ENCODE results near the gene UQCRFS1.

The UQCRFS1 gene

GRCh38 chr19:29247471-29247870, 34.5 kb upstream of the UQCRFS1 start:
- no peak overlapping the region for H3K4ac ChIP-seq (ENCODE audit: low read depth in 1 of 2, low read length in 2 of 2)
- no peaks in the 10 kb centered on the region for H3K79me1 ChIP-seq (replicated peaks; ENCODE audit: low read length, poor library complexity, severe bottlenecking)
- H3K14ac ChIP-seq (ENCODE audit: low read length in 2 of 2): no peak overlapping the region
- no peak overlapping the region for H2BK120ac ChIP-seq (ENCODE audit: low read depth, low read length)
- H4K91ac ChIP-seq (ENCODE audit: low read length): no peak overlapping the region
- no peak overlapping the region for H3K23ac ChIP-seq (ENCODE audit: low read length in 2 of 2)
- no peaks in the 10 kb centered on the region for H3K36me3 ChIP-seq (ENCODE audit: control insufficient read depth in 1 of 2, insufficient read depth in 2 of 2, low read depth in 1 of 2, low read length in 2 of 2)
- no peak for DNase-seq
- no peak overlapping the region for H2BK5ac ChIP-seq (ENCODE audit: low read depth, low read length, poor library complexity, severe bottlenecking)
- H2AK5ac ChIP-seq (ENCODE audit: low read length, severe bottlenecking): no peak overlapping the region
- no peaks in the 10 kb centered on the region for H3K9me3 ChIP-seq (ENCODE audit: control insufficient read depth, low read length)
- H3K4me2 ChIP-seq (ENCODE audit: low read length, poor library complexity, severe bottlenecking): no peak overlapping the region
- H3K4me3 ChIP-seq (ENCODE audit: insufficient read depth in 1 of 2, low read depth in 1 of 2, low read length in 2 of 2): no peak overlapping the region
- WGBS: 69% methylated on average over 5 of the region's 9 CpGs
- no peak overlapping the region for H2BK15ac ChIP-seq (ENCODE audit: low read depth, poor library complexity, severe bottlenecking)
- no peak overlapping the region for H3K9ac ChIP-seq (ENCODE audit: low read length)
- no peak overlapping the region for H3K27ac ChIP-seq (ENCODE audit: low read length, poor library complexity, severe bottlenecking)
- no peak overlapping the region for H2BK12ac ChIP-seq (ENCODE audit: low read length in 2 of 2)
- no peak overlapping the region for H4K8ac ChIP-seq (ENCODE audit: low read length)
- H2AFZ ChIP-seq (ENCODE audit: low read depth, low read length): no peak overlapping the region
- H3K4me1 ChIP-seq (ENCODE audit: control insufficient read depth, insufficient read depth, low read depth, low read length): no peaks in the 10 kb centered on the region
- no peak overlapping the region for H3K18ac ChIP-seq (ENCODE audit: low read depth in 1 of 2, low read length in 2 of 2)
- H3K27me3 ChIP-seq (ENCODE audit: control insufficient read depth in 1 of 2, insufficient read depth in 1 of 2, low read length in 2 of 2): peaks cover 3 to 35% of the 10 kb centered on the region in 2 experiments

GRCh38 chr19:29247051-29247450, 34.1 kb upstream of the UQCRFS1 start:
- Histone ChIP-seq H3K79me1 (replicated peaks; ENCODE audit: low read length, poor library complexity, severe bottlenecking) (no peaks in the 10 kb centered on the region), H3K4ac (ENCODE audit: low read depth in 1 of 2, low read length in 2 of 2) (no peak overlapping the region), H3K9ac (ENCODE audit: low read length) (no peak overlapping the region), H2AK5ac (ENCODE audit: low read length, severe bottlenecking) (no peak overlapping the region), H2BK12ac (ENCODE audit: low read length in 2 of 2) (no peak overlapping the region), H3K4me1 (ENCODE audit: control insufficient read depth, insufficient read depth, low read depth, low read length) (no peaks in the 10 kb centered on the region), H3K27ac (ENCODE audit: low read length, poor library complexity, severe bottlenecking) (no peak overlapping the region), H2BK5ac (ENCODE audit: low read depth, low read length, poor library complexity, severe bottlenecking) (no peak overlapping the region), H3K14ac (ENCODE audit: low read length in 2 of 2) (no peak overlapping the region), H4K8ac (ENCODE audit: low read length) (no peak overlapping the region), H3K27me3 (ENCODE audit: control insufficient read depth in 1 of 2, insufficient read depth in 1 of 2, low read length in 2 of 2) (peaks cover 3 to 35% of the 10 kb centered on the region in 2 experiments), H3K23ac (ENCODE audit: low read length in 2 of 2) (no peak overlapping the region), H3K36me3 (ENCODE audit: control insufficient read depth in 1 of 2, insufficient read depth in 2 of 2, low read depth in 1 of 2, low read length in 2 of 2) (no peaks in the 10 kb centered on the region), H3K4me2 (ENCODE audit: low read length, poor library complexity, severe bottlenecking) (no peak overlapping the region), H3K18ac (ENCODE audit: low read depth in 1 of 2, low read length in 2 of 2) (no peak overlapping the region), H2BK15ac (ENCODE audit: low read depth, poor library complexity, severe bottlenecking) (no peak overlapping the region), H4K91ac (ENCODE audit: low read length) (no peak overlapping the region), H2BK120ac (ENCODE audit: low read depth, low read length) (no peak overlapping the region), H3K4me3 (ENCODE audit: insufficient read depth in 1 of 2, low read depth in 1 of 2, low read length in 2 of 2) (no peak overlapping the region), H3K9me3 (ENCODE audit: control insufficient read depth, low read length) (no peaks in the 10 kb centered on the region), H2AFZ (ENCODE audit: low read depth, low read length) (no peak overlapping the region)
- WGBS: 63% methylated on average over 3 of the region's 3 CpGs
- DNase-seq: no peak

- no peak overlapping the region for H2BK5ac ChIP-seq (ENCODE audit: low read depth, low read length, poor library complexity, severe bottlenecking)
- no peaks in the 10 kb centered on the region for H3K9me3 ChIP-seq (ENCODE audit: control insufficient read depth, low read length)
- no peak overlapping the region for H3K4me2 ChIP-seq (ENCODE audit: low read length, poor library complexity, severe bottlenecking)
- H3K4ac ChIP-seq (ENCODE audit: low read depth in 1 of 2, low read length in 2 of 2): no peak overlapping the region
- no peak overlapping the region for H2AFZ ChIP-seq (ENCODE audit: low read depth, low read length)
- WGBS: 88% methylated on average over 6 of the region's 6 CpGs
- H4K8ac ChIP-seq (ENCODE audit: low read length): no peak overlapping the region
- H3K79me1 ChIP-seq (replicated peaks; ENCODE audit: low read length, poor library complexity, severe bottlenecking): no peaks in the 10 kb centered on the region
- H3K14ac ChIP-seq (ENCODE audit: low read length in 2 of 2): no peak overlapping the region
- H3K27ac ChIP-seq (ENCODE audit: low read length, poor library complexity, severe bottlenecking): no peak overlapping the region
- H2BK15ac ChIP-seq (ENCODE audit: low read depth, poor library complexity, severe bottlenecking): no peak overlapping the region
- H3K36me3 ChIP-seq (ENCODE audit: control insufficient read depth in 1 of 2, insufficient read depth in 2 of 2, low read depth in 1 of 2, low read length in 2 of 2): no peaks in the 10 kb centered on the region
- H3K23ac ChIP-seq (ENCODE audit: low read length in 2 of 2): no peak overlapping the region
- H3K27me3 ChIP-seq (ENCODE audit: control insufficient read depth in 1 of 2, insufficient read depth in 1 of 2, low read length in 2 of 2): peaks cover 3 to 38% of the 10 kb centered on the region in 2 experiments
- H2BK120ac ChIP-seq (ENCODE audit: low read depth, low read length): no peak overlapping the region
- no peak overlapping the region for H3K18ac ChIP-seq (ENCODE audit: low read depth in 1 of 2, low read length in 2 of 2)
- DNase-seq: no peak
- no peak overlapping the region for H2AK5ac ChIP-seq (ENCODE audit: low read length, severe bottlenecking)
- no peak overlapping the region for H4K91ac ChIP-seq (ENCODE audit: low read length)
- no peak overlapping the region for H2BK12ac ChIP-seq (ENCODE audit: low read length in 2 of 2)
- no peak overlapping the region for H3K4me3 ChIP-seq (ENCODE audit: insufficient read depth in 1 of 2, low read depth in 1 of 2, low read length in 2 of 2)
- H3K9ac ChIP-seq (ENCODE audit: low read length): no peak overlapping the region
- no peaks in the 10 kb centered on the region for H3K4me1 ChIP-seq (ENCODE audit: control insufficient read depth, insufficient read depth, low read depth, low read length)
Measured at GRCh38 chr19:29245215-29245614, 32.3 kb upstream of the UQCRFS1 start.

- no peak overlapping the region for H2BK15ac ChIP-seq (ENCODE audit: low read depth, poor library complexity, severe bottlenecking)
- H3K4ac ChIP-seq (ENCODE audit: low read depth in 1 of 2, low read length in 2 of 2): no peak overlapping the region
- H3K4me1 ChIP-seq (ENCODE audit: control insufficient read depth, insufficient read depth, low read depth, low read length): no peaks in the 10 kb centered on the region
- no peak overlapping the region for H3K14ac ChIP-seq (ENCODE audit: low read length in 2 of 2)
- H2AFZ ChIP-seq (ENCODE audit: low read depth, low read length): no peak overlapping the region
- peaks cover 0 to 19% of the 10 kb centered on the region in 2 experiments for H3K27me3 ChIP-seq (ENCODE audit: control insufficient read depth in 1 of 2, insufficient read depth in 1 of 2, low read length in 2 of 2)
- H3K79me1 ChIP-seq (replicated peaks; ENCODE audit: low read length, poor library complexity, severe bottlenecking): no peaks in the 10 kb centered on the region
- no peak overlapping the region for H2BK120ac ChIP-seq (ENCODE audit: low read depth, low read length)
- no peak overlapping the region for H4K91ac ChIP-seq (ENCODE audit: low read length)
- peaks cover 1% of the 10 kb centered on the region for H3K9me3 ChIP-seq (ENCODE audit: control insufficient read depth, low read length)
- DNase-seq: no peak
- no peak overlapping the region for H2AK5ac ChIP-seq (ENCODE audit: low read length, severe bottlenecking)
- no peak overlapping the region for H3K27ac ChIP-seq (ENCODE audit: low read length, poor library complexity, severe bottlenecking)
- H3K4me3 ChIP-seq (ENCODE audit: insufficient read depth in 1 of 2, low read depth in 1 of 2, low read length in 2 of 2): no peak overlapping the region
- H3K18ac ChIP-seq (ENCODE audit: low read depth in 1 of 2, low read length in 2 of 2): no peak overlapping the region
- H3K23ac ChIP-seq (ENCODE audit: low read length in 2 of 2): no peak overlapping the region
- no peak overlapping the region for H3K9ac ChIP-seq (ENCODE audit: low read length)
- no peak overlapping the region for H3K4me2 ChIP-seq (ENCODE audit: low read length, poor library complexity, severe bottlenecking)
- H2BK12ac ChIP-seq (ENCODE audit: low read length in 2 of 2): no peak overlapping the region
- H2BK5ac ChIP-seq (ENCODE audit: low read depth, low read length, poor library complexity, severe bottlenecking): no peak overlapping the region
- H3K36me3 ChIP-seq (ENCODE audit: control insufficient read depth in 1 of 2, insufficient read depth in 2 of 2, low read depth in 1 of 2, low read length in 2 of 2): no peaks in the 10 kb centered on the region
- no peak overlapping the region for H4K8ac ChIP-seq (ENCODE audit: low read length)
Measured at GRCh38 chr19:29241324-29241723, 28.4 kb upstream of the UQCRFS1 start.
